HG03135 (cell line): ENCODE measurements around the gene HP1BP3.

Experiments used
- ATAC-seq: cut with Tn5 transposase; IDR thresholded peaks from one replicate; pipeline ENCODE4 v1.9.1; 2021; ENCODE audit warnings: mild to moderate bottlenecking, moderate library complexity; ENCODE audit not compliant: unreplicated experiment

HP1BP3 gene

DNA sequence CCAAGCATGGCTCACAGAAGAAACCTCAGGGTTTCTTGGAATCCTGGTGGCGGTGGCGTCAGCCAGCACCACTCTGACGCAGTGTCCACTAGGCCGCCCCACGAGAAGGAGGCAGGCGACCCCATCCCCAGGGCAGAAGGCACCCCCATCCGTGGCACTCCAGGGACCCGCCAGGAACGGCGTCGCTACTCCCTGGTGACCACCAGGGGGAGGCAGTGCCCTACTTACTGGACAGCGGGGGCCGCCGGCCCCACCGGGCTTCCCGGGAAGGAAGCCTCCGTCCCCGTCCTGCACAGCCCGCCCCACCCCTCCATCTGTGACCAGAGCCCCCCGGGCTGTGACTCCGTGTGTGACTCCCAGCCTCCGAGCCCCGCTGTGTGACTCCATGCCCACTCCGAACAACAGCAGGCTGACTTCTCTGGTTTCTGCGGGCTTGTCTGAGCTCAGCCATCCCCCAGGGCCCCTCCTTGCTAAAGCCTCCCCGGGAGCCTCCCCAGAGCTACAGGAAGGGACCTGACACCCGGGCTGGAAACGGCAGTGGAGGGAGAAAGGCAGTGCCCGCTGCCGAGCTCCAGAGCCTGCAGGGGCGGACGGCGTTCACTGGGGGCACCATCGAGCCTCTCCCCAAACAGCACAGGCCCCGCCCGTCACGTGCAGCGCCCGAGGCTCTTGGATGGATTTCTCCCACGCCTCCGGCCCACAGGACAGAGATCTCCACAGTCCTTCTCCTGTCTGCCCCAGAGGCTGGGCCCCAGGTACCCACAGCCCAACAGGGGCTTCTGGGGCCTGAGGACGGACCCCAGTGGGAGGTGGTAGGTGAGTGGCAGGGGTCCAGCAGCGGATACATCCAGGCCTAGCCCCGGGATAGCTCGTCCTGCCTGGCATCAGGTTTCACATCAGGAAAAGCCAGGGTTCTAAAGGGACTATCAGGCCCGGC, 90.4 kb downstream of the HP1BP3 start:
- ATAC-seq, result peak; percentile 62

DNA sequence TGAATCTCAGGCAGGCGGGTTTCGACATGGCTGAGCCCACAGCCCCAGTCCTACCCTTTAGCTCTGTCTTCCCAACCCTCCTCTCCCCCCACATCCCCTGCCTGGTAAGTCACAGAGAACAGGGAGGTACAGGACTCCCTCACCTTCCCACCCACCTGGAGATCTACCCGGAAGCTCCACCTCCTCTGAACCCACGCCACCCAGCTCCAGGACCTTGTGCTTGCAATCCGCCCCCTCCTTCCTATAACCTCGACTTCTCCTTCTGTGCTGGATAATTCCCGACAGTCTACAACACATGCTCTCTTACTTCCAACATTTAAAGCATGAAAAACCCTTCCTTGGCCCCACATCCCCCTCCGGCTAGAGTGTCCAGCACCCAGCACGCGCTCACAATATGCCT, 91.6 kb downstream of the HP1BP3 start:
- ATAC-seq, result no peak

DNA sequence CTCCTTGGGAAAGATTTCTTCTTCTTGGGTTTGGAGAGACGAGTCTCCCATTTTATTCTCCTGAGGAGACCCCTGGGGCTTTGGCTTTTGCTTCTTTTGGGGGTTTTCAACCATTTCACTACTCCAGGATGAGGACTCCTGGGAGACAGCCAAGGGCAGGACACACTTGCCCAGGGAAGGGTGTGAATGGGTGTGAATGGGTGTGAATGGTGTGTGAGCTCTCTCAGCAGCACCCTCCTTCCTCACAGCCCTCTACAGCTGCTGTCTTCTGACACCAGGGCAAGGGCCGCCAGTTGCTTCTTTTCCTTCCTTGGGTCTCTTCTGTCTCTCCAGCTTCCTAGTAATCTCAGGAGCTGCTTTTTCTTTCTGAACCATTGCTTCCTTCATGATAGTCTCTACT, 93.5 kb downstream of the HP1BP3 start:
- no peak for ATAC-seq
